Measurements from ENCODE around the gene S1PR5. TPM values are rescaled to one million over a fixed set of nuclear protein-coding genes. Genes with fewer than 3 reads are reported as not detected.

Gene S1PR5
- total RNA-seq, 1 experiment from 2014 or later = 2.4 TPM

- Histone ChIP-seq H3F3A (ENCODE audit: low read length, unreplicated experiment) (no peaks in the 10 kb centered on the region), H3K9me2 (replicated peaks; ENCODE audit: low read length) (no peaks in the 10 kb centered on the region), H3K4me1 (ENCODE audit: insufficient read depth, low read length) (no peaks in the 10 kb centered on the region), H3K4me3 (ENCODE audit: low read length) (no peak overlapping the region), H3K27me3 (ENCODE audit: low read length) (no peaks in the 10 kb centered on the region), H2AFZ (ENCODE audit: low read length) (no peak overlapping the region), H4K20me1 (ENCODE audit: low read length) (no peaks in the 10 kb centered on the region), H3K4me2 (ENCODE audit: low read length) (no peak overlapping the region), H3K9me3 (ENCODE audit: low read length) (no peaks in the 10 kb centered on the region), H3K27ac (ENCODE audit: low read length) (no peak overlapping the region), H3K9ac (ENCODE audit: low read length) (no peak overlapping the region), H3K79me2 (ENCODE audit: low read length) (no peaks in the 10 kb centered on the region), H3K36me3 (ENCODE audit: low read depth, low read length) (no peaks in the 10 kb centered on the region)
- BruUV-seq (replicated peaks) = no TSS peak
- no peak for TF ChIP-seq EZH2 (IDR thresholded peaks at IDR 0.05; ENCODE audit: low read length, unreplicated experiment)
- TF ChIP-seq CTCF (conservative IDR thresholded peaks at IDR 0.05; ENCODE audit: low read depth, low read length) = no peak
- no peak for TF ChIP-seq EZH2phosphoT487 (IDR thresholded peaks at IDR 0.05; ENCODE audit: borderline replicate concordance, low read length)
- no peak for DNase-seq
- no peak for ATAC-seq
- CTCF ChIA-PET = interaction anchor here (0.7 kb wide), 1 partner anchor 29 kb away, joined by 5 read pairs; no protein-coding TSS in a partner anchor
- POLR2A ChIA-PET (ENCODE audit: unreplicated experiment) = no interaction called here
- intact Hi-C loops (cut with micrococcal nuclease) = no loop called here
These were observed 21.1 kb upstream of the S1PR5 start for GRCh38 chr19:10538204-10538983.

GRCh38 chr19:10537668-10538067 is 20.4 kb upstream of the S1PR5 start:
- H3K9me3 ChIP-seq (ENCODE audit: low read length) = no peaks in the 10 kb centered on the region
- no peak overlapping the region for H3K4me2 ChIP-seq (ENCODE audit: low read length)
- TF ChIP-seq CTCF (conservative IDR thresholded peaks at IDR 0.05; ENCODE audit: low read depth, low read length) (no peak), EZH2phosphoT487 (IDR thresholded peaks at IDR 0.05; ENCODE audit: borderline replicate concordance, low read length) (no peak), EZH2 (IDR thresholded peaks at IDR 0.05; ENCODE audit: low read length, unreplicated experiment) (no peak)
- ChIA-PET CTCF (interaction anchor here (0.7 kb wide), 1 partner anchor 29 kb away, joined by 5 read pairs; no protein-coding TSS in a partner anchor), POLR2A (ENCODE audit: unreplicated experiment) (no interaction called here)
- H4K20me1 ChIP-seq (ENCODE audit: low read length) = no peaks in the 10 kb centered on the region
- H3F3A ChIP-seq (ENCODE audit: low read length, unreplicated experiment) = no peaks in the 10 kb centered on the region
- BruUV-seq (replicated peaks) = no TSS peak
- DNase-seq (no peak), ATAC-seq (no peak)
- H3K4me3 ChIP-seq (ENCODE audit: low read length) = no peak overlapping the region
- no peak overlapping the region for H2AFZ ChIP-seq (ENCODE audit: low read length)
- no peaks in the 10 kb centered on the region for H3K4me1 ChIP-seq (ENCODE audit: insufficient read depth, low read length)
- no peaks in the 10 kb centered on the region for H3K27me3 ChIP-seq (ENCODE audit: low read length)
- intact Hi-C loops (cut with micrococcal nuclease) = no loop called here
- no peaks in the 10 kb centered on the region for H3K36me3 ChIP-seq (ENCODE audit: low read depth, low read length)
- no peaks in the 10 kb centered on the region for H3K9me2 ChIP-seq (replicated peaks; ENCODE audit: low read length)
- H3K27ac ChIP-seq (ENCODE audit: low read length) = no peak overlapping the region
- no peak overlapping the region for H3K9ac ChIP-seq (ENCODE audit: low read length)
- no peaks in the 10 kb centered on the region for H3K79me2 ChIP-seq (ENCODE audit: low read length)

- intact Hi-C loops (cut with micrococcal nuclease) = no loop called here
- ChIA-PET POLR2A (ENCODE audit: unreplicated experiment) (no interaction called here), CTCF (no interaction called here)
- Histone ChIP-seq H3K4me3 (ENCODE audit: low read length) (no peak overlapping the region), H3K27ac (ENCODE audit: low read length) (no peak overlapping the region), H3K79me2 (ENCODE audit: low read length) (no peaks in the 10 kb centered on the region), H3F3A (ENCODE audit: low read length, unreplicated experiment) (no peaks in the 10 kb centered on the region), H4K20me1 (ENCODE audit: low read length) (no peaks in the 10 kb centered on the region), H3K9ac (ENCODE audit: low read length) (no peak overlapping the region), H3K27me3 (ENCODE audit: low read length) (no peaks in the 10 kb centered on the region), H3K4me2 (ENCODE audit: low read length) (no peak overlapping the region), H3K36me3 (ENCODE audit: low read depth, low read length) (no peaks in the 10 kb centered on the region), H3K9me2 (replicated peaks; ENCODE audit: low read length) (no peaks in the 10 kb centered on the region), H3K9me3 (ENCODE audit: low read length) (no peaks in the 10 kb centered on the region), H2AFZ (ENCODE audit: low read length) (no peak overlapping the region), H3K4me1 (ENCODE audit: insufficient read depth, low read length) (no peaks in the 10 kb centered on the region)
- TF ChIP-seq EZH2 (IDR thresholded peaks at IDR 0.05; ENCODE audit: low read length, unreplicated experiment) (no peak), EZH2phosphoT487 (IDR thresholded peaks at IDR 0.05; ENCODE audit: borderline replicate concordance, low read length) (no peak), CTCF (conservative IDR thresholded peaks at IDR 0.05; ENCODE audit: low read depth, low read length) (no peak)
- DNase-seq (no peak), ATAC-seq (no peak)
- no TSS peak for BruUV-seq (replicated peaks)
These were observed 18.4 kb upstream of the S1PR5 start for GRCh38 chr19:10535613-10536012.

Measured in PC-3 (cell line).